T-cell (primary cell): ENCODE measurements around the gene MYO5A. TPM values are rescaled to one million over a fixed set of nuclear protein-coding genes. Genes with fewer than 3 reads are reported as not detected.

ENCODE experiments used
- ATAC-seq, 4 experiments: fragments of 200-7000 bp in 3 of 4; fragments of 150-1000 bp in 1 of 4; cut with Tn5 transposase; replicated peaks in 1 of 4; 1 replicate in 3 of 4; 2 replicates in 1 of 4; pipeline ENCODE4 v1.10.0; 2021; ENCODE audit warnings: moderate library complexity in 3 of 4, mild to moderate bottlenecking in 2 of 4, moderate number of reproducible peaks in 1 of 4
- CTCF ChIA-PET, 2 donors: fragments of 300-600 bp; sonication (Branson Sonifier 250); formaldehyde crosslinking; loops; one replicate each; lab custom pipeline; 2022; ENCODE audit warnings: antibody characterized with exemption in 2 of 2; lab: Charles Lee
- POLR2A ChIA-PET, 2 donors: fragments of 300-600 bp; sonication (Branson Sonifier 250); formaldehyde crosslinking; loops; one replicate each; lab custom pipeline; 2022; ENCODE audit warnings: antibody characterized with exemption in 2 of 2; lab: Charles Lee
- DNase-seq, 35 experiments: peaks; one replicate each; pipeline versions ENCODE4 v3.0.0 to v3.0.0-alpha.2; 2013 to 2023
- H3K27ac ChIP-seq: one replicate; pipeline ENCODE4 v1.5.1; 2013; ENCODE audit warnings: low read length
- H3K27me3 ChIP-seq, 2 experiments: replicated peaks in 1 of 2; 1 replicate in 1 of 2; 2 replicates in 1 of 2; pipeline versions ENCODE4 v1.6.1 to v1.7.0; 2013; ENCODE audit warnings: low read length in 1 of 2, mixed read lengths in 1 of 2; ENCODE audit not compliant: control insufficient read depth in 2 of 2, insufficient read depth in 2 of 2; ENCODE audit errors: extremely low read depth in 1 of 2
- H3K36me3 ChIP-seq, 2 donors: 1 replicate in 1 of 2; 2 replicates in 1 of 2; pipeline versions ENCODE4 v1.6.1 to v1.7.0; 2013; ENCODE audit warnings: low read length in 1 of 2; ENCODE audit not compliant: control insufficient read depth in 2 of 2, insufficient read depth in 1 of 2; ENCODE audit errors: extremely low read depth in 1 of 2
- H3K4me1 ChIP-seq, 2 experiments: 1 replicate in 1 of 2; 2 replicates in 1 of 2; pipeline versions ENCODE4 v1.6.1 to v1.7.0; 2013; ENCODE audit warnings: low read length in 2 of 2, mixed read lengths in 1 of 2; ENCODE audit not compliant: insufficient read depth in 2 of 2, control insufficient read depth in 1 of 2; ENCODE audit errors: extremely low read depth in 1 of 2
- H3K4me3 ChIP-seq, 2 donors: 1 replicate in 1 of 2; 2 replicates in 1 of 2; pipeline versions ENCODE4 v1.5.1 to v1.7.0; 2013; ENCODE audit warnings: mild to moderate bottlenecking in 2 of 2, low read length in 1 of 2, moderate library complexity in 1 of 2; ENCODE audit not compliant: control insufficient read depth in 1 of 2; ENCODE audit errors: extremely low read depth in 1 of 2
- H3K9me3 ChIP-seq: 2 replicates; pipeline ENCODE4 v1.7.0; 2013
- H3K27ac Mint-ChIP-seq, 2 donors: one replicate each; pipeline ENCODE4 v1.8.0; 2020 to 2021; ENCODE audit warnings: mild to moderate bottlenecking in 2 of 2, mixed read lengths in 2 of 2
- H3K27me3 Mint-ChIP-seq, 2 donors: one replicate each; pipeline ENCODE4 v1.8.0; 2021 to 2022; ENCODE audit warnings: mixed read lengths in 2 of 2
- H3K36me3 Mint-ChIP-seq: one replicate; pipeline ENCODE4 v1.8.0; 2021; ENCODE audit warnings: mixed read lengths
- H3K4me1 Mint-ChIP-seq, 3 donors: one replicate each; pipeline ENCODE4 v1.8.0; 2020 to 2022; ENCODE audit warnings: mixed read lengths in 3 of 3, mild to moderate bottlenecking in 1 of 3
- H3K4me3 Mint-ChIP-seq, 3 donors: one replicate each; pipeline ENCODE4 v1.8.0; 2020 to 2022; ENCODE audit warnings: mild to moderate bottlenecking in 3 of 3, mixed read lengths in 3 of 3, moderate library complexity in 3 of 3
- H3K9me3 Mint-ChIP-seq, 3 donors: one replicate each; pipeline ENCODE4 v1.8.0; 2020 to 2022; ENCODE audit warnings: mixed read lengths in 3 of 3
- WGBS: methylation state at CpG from one replicate; pipeline ENCODE4 v1.1.5; 2013; ENCODE audit warnings: missing lambda C conversion rate; ENCODE audit not compliant: insufficient coverage; 5-methylcytosine and 5-hydroxymethylcytosine counted together
- total RNA-seq, 35 experiments: library from RNA in 6 of 35; stranded (reverse) in 6 of 35; fragments of 120-200 nt in 1 of 35; gene quantifications; one replicate each; pipeline versions ENCODE4 v1.2.1 to v1.2.4 and lab custom pipeline; 2013 to 2026

MYO5A gene
- total RNA-seq, 5 donors from 2014 or later (not counting 1 experiment from before 2014, with no cell fraction given): 25.2 to 46.6 (median 29.5) TPM

DNA sequence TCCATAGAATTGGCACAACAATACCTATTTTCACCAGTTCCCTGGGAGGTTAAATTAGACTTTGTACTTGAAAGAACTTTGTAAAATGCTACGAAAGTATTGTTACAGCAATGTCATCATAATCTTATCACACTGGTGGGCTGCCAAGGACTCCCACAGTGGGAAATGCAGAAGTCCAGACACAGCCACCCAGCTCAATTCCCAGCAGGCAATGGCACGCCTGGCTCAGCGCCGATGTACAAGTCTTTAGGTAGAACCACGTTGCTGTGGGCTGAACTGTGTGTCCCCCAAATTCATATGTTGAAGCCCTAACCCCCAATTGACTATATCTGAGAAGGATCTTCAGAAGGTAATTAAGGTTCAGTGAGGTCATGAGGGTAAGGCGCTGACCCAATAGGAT is 245.4 kb downstream of the MYO5A start:
- 78% methylated on average over 1 of the region's 6 CpGs for WGBS
- no peak for ATAC-seq

GRCh38 chr15:52282418-52282817 is 246.3 kb downstream of the MYO5A start:
- Mint-ChIP-seq H3K9me3 (no peaks in the 10 kb centered on the region), H3K27ac (no peak overlapping the region), H3K4me1 (no peaks in the 10 kb centered on the region), H3K27me3 (peaks cover 0 to 4% of the 10 kb centered on the region in 2 donors), H3K4me3 (no peak overlapping the region), H3K36me3 (no peaks in the 10 kb centered on the region)
- DNase-seq (no peak), ATAC-seq (no peak)
- H3K27me3 ChIP-seq: no peaks in the 10 kb centered on the region
- H3K36me3 ChIP-seq: no peaks in the 10 kb centered on the region
- WGBS: 81% methylated on average over 11 of the region's 14 CpGs
- ChIA-PET POLR2A (no interaction called here), CTCF (no interaction called here)
- H3K4me1 ChIP-seq: no peaks in the 10 kb centered on the region
- no peak overlapping the region for H3K4me3 ChIP-seq
- no peaks in the 10 kb centered on the region for H3K9me3 ChIP-seq
- no peak overlapping the region for H3K27ac ChIP-seq

More for the DNA sequence above, 245.4 kb downstream of the MYO5A start:
- Mint-ChIP-seq H3K4me1 (no peaks in the 10 kb centered on the region), H3K36me3 (no peaks in the 10 kb centered on the region), H3K27me3 (peaks cover 0 to 4% of the 10 kb centered on the region in 2 donors), H3K27ac (no peak overlapping the region), H3K4me3 (no peak overlapping the region), H3K9me3 (no peaks in the 10 kb centered on the region)
- no peak for DNase-seq
- Histone ChIP-seq H3K36me3 (no peaks in the 10 kb centered on the region), H3K4me3 (no peak overlapping the region), H3K27ac (no peak overlapping the region), H3K4me1 (no peaks in the 10 kb centered on the region), H3K9me3 (no peaks in the 10 kb centered on the region), H3K27me3 (no peaks in the 10 kb centered on the region)
- CTCF ChIA-PET: no interaction called here
- POLR2A ChIA-PET: no interaction called here

DNA sequence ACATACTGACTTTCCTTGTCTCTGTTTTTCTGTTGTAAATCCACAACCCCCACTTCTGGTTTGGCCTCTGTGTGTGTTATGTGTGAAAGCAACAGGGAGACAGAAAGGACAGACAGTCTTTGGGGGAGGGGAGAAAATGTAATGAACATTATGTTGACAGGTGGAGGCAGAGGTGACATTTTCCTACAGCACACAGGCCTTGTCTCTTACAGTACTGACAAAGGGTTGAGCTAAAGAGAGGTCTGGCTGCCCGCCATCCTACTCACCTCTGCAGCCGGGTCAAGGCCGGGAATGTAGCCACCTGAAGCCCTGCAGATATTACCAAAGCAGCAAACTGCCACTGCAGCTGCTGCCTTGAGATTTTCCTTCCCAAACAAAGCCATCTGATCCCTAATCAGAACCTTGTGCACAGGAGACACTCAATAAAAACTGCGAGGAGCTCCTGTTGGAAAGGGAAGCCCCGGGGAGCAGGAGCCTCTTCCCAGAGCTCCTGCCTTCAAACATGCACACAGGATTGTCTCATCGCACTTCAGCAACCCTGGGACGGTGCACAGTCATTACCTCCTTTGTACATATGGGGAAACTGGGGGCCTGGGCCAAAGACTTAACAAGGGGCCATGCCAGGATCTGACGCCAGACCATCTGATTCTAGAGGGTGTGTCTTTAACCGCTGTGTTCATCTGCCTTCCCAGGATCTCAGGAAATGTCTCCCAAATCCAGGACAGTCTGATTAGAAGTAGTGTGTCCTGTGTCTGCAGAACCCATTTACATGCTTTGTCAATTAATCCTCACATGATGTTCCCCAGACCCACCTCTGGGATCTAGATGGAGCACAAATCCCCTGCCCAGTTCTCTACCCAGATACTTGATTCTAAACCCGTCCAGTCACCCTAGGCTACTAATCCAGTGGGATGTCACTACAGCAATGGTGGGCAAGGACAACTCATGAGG is 247.3 kb downstream of the MYO5A start:
- CTCF ChIA-PET: interaction anchor here in 1 of 2 donors (0.5 kb wide), 1 partner anchor 25 kb away, joined by 3 read pairs; no protein-coding TSS in a partner anchor
- Histone ChIP-seq H3K9me3 (no peaks in the 10 kb centered on the region), H3K4me3 (no peak overlapping the region), H3K4me1 (no peaks in the 10 kb centered on the region), H3K36me3 (no peaks in the 10 kb centered on the region), H3K27me3 (no peaks in the 10 kb centered on the region), H3K27ac (no peak overlapping the region)
- no peak overlapping the region for H3K4me3 Mint-ChIP-seq
- H3K27ac Mint-ChIP-seq: no peak overlapping the region
- no peak for DNase-seq
- peaks cover 0 to 4% of the 10 kb centered on the region in 2 donors for H3K27me3 Mint-ChIP-seq
- POLR2A ChIA-PET: interaction anchor here in 1 of 2 donors (0.6 kb wide), 1 partner anchor 28 kb away, joined by 7 read pairs; no protein-coding TSS in a partner anchor
- H3K9me3 Mint-ChIP-seq: no peaks in the 10 kb centered on the region
- no peaks in the 10 kb centered on the region for H3K36me3 Mint-ChIP-seq
- no peak for ATAC-seq
- WGBS: 87% methylated on average over 8 of the region's 10 CpGs
- no peaks in the 10 kb centered on the region for H3K4me1 Mint-ChIP-seq

DNA sequence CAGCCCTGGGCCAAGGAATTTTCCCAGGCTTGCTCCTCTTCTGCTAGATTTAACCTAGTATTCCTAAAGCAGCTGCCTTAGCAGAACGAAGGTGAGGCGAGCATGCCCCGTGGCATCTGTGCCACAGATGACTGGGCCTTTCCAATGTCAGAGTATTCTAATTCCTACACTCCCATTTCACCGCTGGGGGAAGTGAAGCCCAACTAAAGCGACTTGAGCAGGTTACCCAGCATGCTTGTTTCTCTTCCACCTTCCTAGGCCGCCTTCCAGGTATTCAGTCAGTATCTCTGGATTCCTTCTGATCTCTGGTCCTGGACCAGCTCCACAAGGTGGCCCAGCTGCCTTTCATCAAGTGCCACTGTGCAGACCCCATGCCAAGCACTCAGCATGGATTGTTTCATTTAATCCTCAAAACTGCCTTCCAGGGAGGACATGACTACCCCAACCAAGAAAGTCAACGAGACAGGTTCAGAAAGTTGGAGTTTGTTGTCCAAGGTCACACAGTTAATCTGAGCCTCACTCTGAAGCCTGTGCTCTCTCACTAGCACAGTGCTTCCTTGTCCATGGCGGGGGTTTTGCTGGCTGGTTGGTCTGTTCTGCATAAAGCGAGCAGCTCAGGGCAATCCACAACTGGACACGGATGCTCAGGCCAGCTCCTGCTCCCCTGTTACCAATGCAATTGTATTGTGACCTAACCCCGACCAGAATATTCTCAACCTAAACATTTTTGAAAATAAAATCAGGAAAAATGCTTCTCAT is 248.2 kb downstream of the MYO5A start:
- ChIA-PET CTCF (interaction anchor here in 1 of 2 donors (0.5 kb wide), 1 partner anchor 24 kb away, joined by 3 read pairs; no protein-coding TSS in a partner anchor), POLR2A (no interaction called here)
- H3K27ac ChIP-seq: no peak overlapping the region
- H3K9me3 Mint-ChIP-seq: no peaks in the 10 kb centered on the region
- H3K27ac Mint-ChIP-seq: no peak overlapping the region
- H3K36me3 Mint-ChIP-seq: no peaks in the 10 kb centered on the region
- no peaks in the 10 kb centered on the region for H3K9me3 ChIP-seq
- H3K4me1 ChIP-seq: no peaks in the 10 kb centered on the region
- no peaks in the 10 kb centered on the region for H3K36me3 ChIP-seq
- H3K4me3 ChIP-seq: no peak overlapping the region
- ATAC-seq: no peak
- H3K4me3 Mint-ChIP-seq: no peak overlapping the region
- peaks cover 2 to 8% of the 10 kb centered on the region in 2 donors for H3K27me3 Mint-ChIP-seq
- DNase-seq: no peak
- 87% methylated on average over 10 of the region's 11 CpGs for WGBS
- no peaks in the 10 kb centered on the region for H3K27me3 ChIP-seq
- no peaks in the 10 kb centered on the region for H3K4me1 Mint-ChIP-seq

DNA sequence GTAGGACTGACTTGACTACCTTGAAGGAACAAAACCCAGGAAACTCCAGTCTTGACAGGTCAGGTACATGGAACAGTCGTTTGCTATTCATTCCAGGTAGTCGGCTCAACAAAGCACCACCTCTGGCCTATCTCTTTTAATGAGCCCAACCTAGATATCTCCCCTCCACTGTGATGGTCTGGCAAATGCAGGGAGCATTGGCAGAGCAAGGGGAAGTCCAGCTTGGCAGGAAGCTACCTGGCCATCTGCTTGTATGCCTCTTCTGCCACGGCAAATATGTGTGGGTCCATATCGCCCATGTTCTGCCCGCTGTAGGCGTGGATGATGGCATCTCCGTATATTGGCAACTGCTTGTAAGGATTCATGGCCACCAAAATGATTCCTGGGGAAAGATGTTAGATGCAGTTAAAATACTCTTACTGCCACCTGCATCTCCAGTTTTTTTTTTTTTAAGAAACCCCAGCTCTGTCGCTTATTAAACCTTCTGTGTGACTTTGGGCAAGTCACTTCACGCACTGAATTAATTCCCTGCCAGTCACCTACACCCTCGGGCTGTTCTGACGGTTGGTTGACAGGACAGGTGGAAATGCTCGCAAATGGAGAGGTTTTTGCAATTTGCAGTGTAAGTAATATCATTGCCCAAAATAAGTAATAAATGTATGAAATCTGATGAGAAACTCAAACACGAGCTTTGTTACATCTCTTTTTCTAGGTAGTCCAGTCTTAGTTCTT is 249.9 kb downstream of the MYO5A start:
- H3K9me3 Mint-ChIP-seq: no peaks in the 10 kb centered on the region
- H3K4me3 ChIP-seq: no peak overlapping the region
- POLR2A ChIA-PET: no interaction called here
- no peak overlapping the region for H3K4me3 Mint-ChIP-seq
- no peaks in the 10 kb centered on the region for H3K4me1 ChIP-seq
- H3K27me3 ChIP-seq: no peaks in the 10 kb centered on the region
- no peaks in the 10 kb centered on the region for H3K36me3 ChIP-seq
- DNase-seq: no peak
- no peak overlapping the region for H3K27ac Mint-ChIP-seq
- peaks cover 4 to 6% of the 10 kb centered on the region in 2 donors for H3K27me3 Mint-ChIP-seq
- no peaks in the 10 kb centered on the region for H3K36me3 Mint-ChIP-seq
- no peaks in the 10 kb centered on the region for H3K4me1 Mint-ChIP-seq
- no peak overlapping the region for H3K27ac ChIP-seq
- no peak for ATAC-seq
- no peaks in the 10 kb centered on the region for H3K9me3 ChIP-seq
- 95% methylated on average over 9 of the region's 13 CpGs for WGBS
- CTCF ChIA-PET: interaction anchor here in 1 of 2 donors (0.7 kb wide), 1 partner anchor 851 kb away, joined by 5 read pairs; no protein-coding TSS in a partner anchor

DNA sequence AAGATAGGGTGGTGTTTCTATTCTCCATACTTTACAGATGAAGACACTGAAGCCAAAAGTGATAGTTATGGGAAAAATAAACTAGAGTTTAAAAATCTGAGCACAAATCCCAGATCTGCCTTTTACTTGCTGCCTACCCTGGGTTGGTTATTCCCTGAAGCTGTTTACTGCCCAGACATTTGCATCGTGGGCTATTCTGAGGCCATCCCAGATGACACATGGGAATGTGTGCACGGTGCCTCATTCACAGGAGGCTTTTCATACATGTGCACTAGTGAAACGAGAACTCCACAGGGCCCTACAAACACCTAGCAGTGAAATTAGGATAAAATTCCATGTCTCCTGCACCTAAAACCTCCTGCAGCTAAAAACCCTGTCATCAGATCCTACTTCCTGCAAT is 250.5 kb downstream of the MYO5A start:
- H3K27me3 ChIP-seq: no peaks in the 10 kb centered on the region
- ATAC-seq (no peak), DNase-seq (no peak)
- ChIA-PET POLR2A (interaction anchor here in 1 of 2 donors (0.9 kb wide), 1 partner anchor 446 kb away, joined by 4 read pairs; no protein-coding TSS in a partner anchor), CTCF (interaction anchor here in 1 of 2 donors (0.7 kb wide), 1 partner anchor 850 kb away, joined by 5 read pairs; no protein-coding TSS in a partner anchor)
- H3K27ac Mint-ChIP-seq: no peak overlapping the region
- H3K36me3 ChIP-seq: no peaks in the 10 kb centered on the region
- no peak overlapping the region for H3K27ac ChIP-seq
- H3K27me3 Mint-ChIP-seq: peaks cover 4 to 6% of the 10 kb centered on the region in 2 donors
- WGBS: 74% methylated on average over 3 of the region's 3 CpGs
- H3K9me3 ChIP-seq: no peaks in the 10 kb centered on the region
- H3K36me3 Mint-ChIP-seq: no peaks in the 10 kb centered on the region
- H3K4me1 Mint-ChIP-seq: no peaks in the 10 kb centered on the region
- no peaks in the 10 kb centered on the region for H3K9me3 Mint-ChIP-seq
- no peaks in the 10 kb centered on the region for H3K4me1 ChIP-seq
- H3K4me3 Mint-ChIP-seq: no peak overlapping the region
- no peak overlapping the region for H3K4me3 ChIP-seq
